CD14-positive monocyte (primary cell): ENCODE results near the gene ADA. TPM values are rescaled to one million over a fixed set of nuclear protein-coding genes. Genes with fewer than 3 reads are reported as not detected.

ENCODE experiments used
- DNase-seq, 3 donors: peaks; one replicate each; pipeline ENCODE4 v3.0.0-alpha.2; 2011 to 2022
- H2AFZ ChIP-seq: 2 replicates; pipeline ENCODE4 v1.6.0; 2012; ENCODE audit warnings: mild to moderate bottlenecking, low read depth, low read length, inconsistent platforms; ENCODE audit not compliant: insufficient read depth, poor library complexity, severe bottlenecking
- H3K27ac ChIP-seq, 2 donors: 1 replicate in 1 of 2; 2 replicates in 1 of 2; pipeline ENCODE4 v1.5.1; 2012 to 2013; ENCODE audit warnings: low read length in 2 of 2, control low read depth in 1 of 2, inconsistent platforms in 1 of 2, low read depth in 1 of 2, mild to moderate bottlenecking in 1 of 2
- H3K27me3 ChIP-seq, 2 donors: one replicate each; pipeline versions ENCODE4 v1.6.0 to v1.6.1; 2011 to 2013; ENCODE audit warnings: low read length in 2 of 2; ENCODE audit not compliant: control insufficient read depth in 2 of 2, insufficient read depth in 2 of 2
- H3K36me3 ChIP-seq, 2 donors: replicated peaks in 1 of 2; 1 replicate in 1 of 2; 2 replicates in 1 of 2; pipeline versions ENCODE4 v1.5.1 to v1.6.1; 2012 to 2013; ENCODE audit warnings: low read length in 2 of 2, control low read depth in 1 of 2, inconsistent platforms in 1 of 2, mild to moderate bottlenecking in 1 of 2; ENCODE audit not compliant: insufficient read depth in 2 of 2, control insufficient read depth in 1 of 2
- H3K4me1 ChIP-seq, 2 donors: 1 replicate in 1 of 2; 2 replicates in 1 of 2; pipeline versions ENCODE4 v1.5.1 to v1.6.1; 2012 to 2013; ENCODE audit warnings: low read length in 2 of 2, control low read depth in 1 of 2, inconsistent platforms in 1 of 2, mild to moderate bottlenecking in 1 of 2, moderate library complexity in 1 of 2; ENCODE audit not compliant: insufficient read depth in 2 of 2, control insufficient read depth in 1 of 2
- H3K4me2 ChIP-seq: replicated peaks from 2 replicates; pipeline ENCODE3; 2012; ENCODE audit warnings: low read length, moderate library complexity, mild to moderate bottlenecking; ENCODE audit not compliant: poor library complexity, severe bottlenecking; ENCODE audit errors: extremely low read depth
- H3K4me3 ChIP-seq, 3 experiments: fragments of 200-600 bp in 1 of 3; sonication (generic) in 1 of 3; replicated peaks in 1 of 3; 1 replicate in 2 of 3; 2 replicates in 1 of 3; pipeline ENCODE4 v1.5.1; 2011 to 2013; ENCODE audit warnings: low read length in 3 of 3, mild to moderate bottlenecking in 3 of 3, control low read depth in 2 of 3, low read depth in 2 of 3, inconsistent platforms in 1 of 3, moderate library complexity in 1 of 3
- H3K79me2 ChIP-seq: 2 replicates; pipeline ENCODE4 v1.6.0; 2012; ENCODE audit warnings: mild to moderate bottlenecking, control low read depth, inconsistent platforms, low read length, moderate library complexity; ENCODE audit not compliant: insufficient read depth
- H3K9ac ChIP-seq: 2 replicates; pipeline ENCODE4 v1.6.0; 2017; ENCODE audit warnings: low read length, mild to moderate bottlenecking; ENCODE audit not compliant: insufficient read depth, poor library complexity, severe bottlenecking
- H3K9me3 ChIP-seq, 2 donors: replicated peaks in 1 of 2; 1 replicate in 1 of 2; 2 replicates in 1 of 2; pipeline versions ENCODE4 v1.5.1 to v1.6.1; 2012 to 2013; ENCODE audit warnings: low read length in 2 of 2, control low read depth in 1 of 2; ENCODE audit not compliant: control insufficient read depth in 1 of 2, insufficient read depth in 1 of 2
- H4K20me1 ChIP-seq: 2 replicates; pipeline ENCODE4 v1.6.0; 2012; ENCODE audit warnings: mild to moderate bottlenecking, low read length, control low read depth, moderate library complexity; ENCODE audit not compliant: insufficient read depth
- H3K27ac Mint-ChIP-seq, 7 donors: one replicate each; pipeline ENCODE4 v1.8.0; 2020; ENCODE audit warnings: mild to moderate bottlenecking in 7 of 7, mixed read lengths in 7 of 7, moderate library complexity in 6 of 7, inconsistent platforms in 2 of 7
- H3K27me3 Mint-ChIP-seq, 3 donors: one replicate each; pipeline ENCODE4 v1.8.0; 2021 to 2022; ENCODE audit warnings: low read depth in 3 of 3, mild to moderate bottlenecking in 3 of 3, mixed read lengths in 3 of 3, moderate library complexity in 3 of 3, inconsistent platforms in 1 of 3
- H3K36me3 Mint-ChIP-seq, 2 donors: one replicate each; pipeline ENCODE4 v1.8.0; 2020; ENCODE audit warnings: mixed read lengths in 2 of 2, inconsistent platforms in 1 of 2, mild to moderate bottlenecking in 1 of 2
- H3K4me1 Mint-ChIP-seq: one replicate; pipeline ENCODE4 v1.8.0; 2020; ENCODE audit warnings: mild to moderate bottlenecking, mixed read lengths
- H3K4me3 Mint-ChIP-seq, 2 donors: one replicate each; pipeline ENCODE4 v1.8.0; 2020; ENCODE audit warnings: mild to moderate bottlenecking in 2 of 2, mixed read lengths in 2 of 2, moderate library complexity in 1 of 2
- H3K9me3 Mint-ChIP-seq, 7 donors: one replicate each; pipeline ENCODE4 v1.8.0; 2020 to 2022; ENCODE audit warnings: mixed read lengths in 7 of 7, mild to moderate bottlenecking in 6 of 7, moderate library complexity in 6 of 7, inconsistent platforms in 2 of 7
- WGBS: methylation state at CpG from one replicate; pipeline ENCODE4 v1.1.5; 2013; ENCODE audit warnings: missing lambda C conversion rate; ENCODE audit not compliant: insufficient coverage; 5-methylcytosine and 5-hydroxymethylcytosine counted together
- intact Hi-C, 2 donors: fragments of 100-400 bp; cut with micrococcal nuclease; formaldehyde crosslinking; loops; one replicate each; pipeline versions ENCODE4 v1.15.0 to v1.15.1; 2023
- polyA plus RNA-seq, 3 donors: library from polyadenylated mRNA; depleted of rRNA in 1 of 3; unstranded in 2 of 3; stranded (reverse) in 1 of 3; fragments of 300-500 nt in 2 of 3; fragments of >200 nt in 1 of 3; fragmentation: Illumina TruSeq in 2 of 3; gene quantifications; 1 replicate in 2 of 3; 2 replicates in 1 of 3; pipeline ENCODE4 v1.2.3, GENCODE V29; 2012 to 2021
- TF ChIP-seq, protein P1 (sequence below): fragments of 200-600 bp; IDR thresholded peaks from one replicate; pipeline ENCODE4 v1.8.0; 2022; ENCODE audit warnings: antibody characterized with exemption, mild to moderate bottlenecking

Gene ADA
- polyA plus RNA-seq, 3 donors, result 11.1 to 17.2 (median 15.6) TPM

DNA sequence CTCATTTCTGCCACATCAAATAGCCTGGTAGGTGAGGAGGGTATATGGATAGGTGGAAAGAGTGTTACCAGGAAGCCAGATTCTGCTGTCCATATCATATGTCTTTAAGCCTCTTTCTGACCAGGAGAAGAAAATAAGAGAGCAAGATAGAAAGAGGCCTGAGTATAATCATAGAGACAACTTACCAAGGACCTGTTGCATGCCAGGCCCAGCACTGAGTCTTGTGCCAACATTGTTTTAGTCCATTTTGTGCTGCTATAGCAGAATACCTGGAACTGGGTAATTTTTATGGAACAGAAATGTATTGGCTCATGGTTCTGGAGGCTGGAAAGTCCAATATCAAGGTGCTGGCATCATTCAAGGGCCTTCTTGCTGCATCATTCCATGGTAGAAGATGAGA, 7.3 kb upstream of the ADA start:
- Mint-ChIP-seq H3K36me3 (no peaks in the 10 kb centered on the region), H3K27ac (no peak overlapping the region), H3K4me1 (peaks cover 15% of the 10 kb centered on the region), H3K9me3 (peaks cover 14 to 27% (median 20%) of the 10 kb centered on the region in 7 donors), H3K4me3 (no peak overlapping the region), H3K27me3 (peaks cover 0 to 7% (median 1%) of the 10 kb centered on the region in 3 donors)
- intact Hi-C loops, result no loop called here
- H4K20me1 ChIP-seq, result no peaks in the 10 kb centered on the region
- TF ChIP-seq, protein P1, sequence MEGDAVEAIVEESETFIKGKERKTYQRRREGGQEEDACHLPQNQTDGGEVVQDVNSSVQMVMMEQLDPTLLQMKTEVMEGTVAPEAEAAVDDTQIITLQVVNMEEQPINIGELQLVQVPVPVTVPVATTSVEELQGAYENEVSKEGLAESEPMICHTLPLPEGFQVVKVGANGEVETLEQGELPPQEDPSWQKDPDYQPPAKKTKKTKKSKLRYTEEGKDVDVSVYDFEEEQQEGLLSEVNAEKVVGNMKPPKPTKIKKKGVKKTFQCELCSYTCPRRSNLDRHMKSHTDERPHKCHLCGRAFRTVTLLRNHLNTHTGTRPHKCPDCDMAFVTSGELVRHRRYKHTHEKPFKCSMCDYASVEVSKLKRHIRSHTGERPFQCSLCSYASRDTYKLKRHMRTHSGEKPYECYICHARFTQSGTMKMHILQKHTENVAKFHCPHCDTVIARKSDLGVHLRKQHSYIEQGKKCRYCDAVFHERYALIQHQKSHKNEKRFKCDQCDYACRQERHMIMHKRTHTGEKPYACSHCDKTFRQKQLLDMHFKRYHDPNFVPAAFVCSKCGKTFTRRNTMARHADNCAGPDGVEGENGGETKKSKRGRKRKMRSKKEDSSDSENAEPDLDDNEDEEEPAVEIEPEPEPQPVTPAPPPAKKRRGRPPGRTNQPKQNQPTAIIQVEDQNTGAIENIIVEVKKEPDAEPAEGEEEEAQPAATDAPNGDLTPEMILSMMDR, result no peak
- H3K4me3 ChIP-seq, result no peak overlapping the region
- H3K79me2 ChIP-seq, result no peaks in the 10 kb centered on the region
- peaks cover 5 to 6% of the 10 kb centered on the region in 2 donors for H3K4me1 ChIP-seq
- H3K4me2 ChIP-seq, result no peak overlapping the region
- no peak for DNase-seq
- H2AFZ ChIP-seq, result no peak overlapping the region
- no peaks in the 10 kb centered on the region for H3K27me3 ChIP-seq
- H3K36me3 ChIP-seq, result no peaks in the 10 kb centered on the region
- peaks cover 0 to 14% of the 10 kb centered on the region in 2 donors for H3K9me3 ChIP-seq
- no peak overlapping the region for H3K9ac ChIP-seq
- no peak overlapping the region for H3K27ac ChIP-seq

DNA sequence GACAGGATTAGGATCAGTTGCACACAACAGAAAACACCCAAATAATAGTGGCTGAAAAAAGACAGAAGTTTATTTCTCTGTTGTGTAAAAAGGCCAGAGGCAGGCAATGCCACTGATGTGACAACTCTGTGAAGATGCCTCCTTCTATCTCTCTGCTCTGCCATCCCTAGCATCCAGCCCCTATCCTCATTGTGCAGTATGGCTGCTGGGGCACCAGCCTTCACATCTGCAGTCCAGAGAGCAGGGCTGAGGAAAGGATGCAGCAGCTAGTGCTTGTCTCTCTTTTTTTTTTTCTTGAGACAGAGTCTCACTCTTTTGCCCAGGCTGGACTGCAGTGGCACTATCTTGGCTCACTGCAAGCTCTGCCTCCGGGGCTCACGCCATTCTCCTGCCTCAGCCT, 6.4 kb upstream of the ADA start:
- H3K36me3 Mint-ChIP-seq, result no peaks in the 10 kb centered on the region

More for the DNA sequence above, 6.4 kb upstream of the ADA start:
- no peak overlapping the region for H3K27ac ChIP-seq
- Mint-ChIP-seq H3K27me3 (peaks cover 1 to 11% (median 1%) of the 10 kb centered on the region in 3 donors), H3K4me1 (peaks cover 15% of the 10 kb centered on the region), H3K4me3 (no peak overlapping the region), H3K9me3 (peaks cover 14 to 27% (median 20%) of the 10 kb centered on the region in 7 donors), H3K27ac (no peak overlapping the region)
- DNase-seq, result no peak
- TF ChIP-seq, protein P1, result no peak
- intact Hi-C loops, result no loop called here
- H4K20me1 ChIP-seq, result no peaks in the 10 kb centered on the region
- no peak overlapping the region for H3K9ac ChIP-seq
- H3K27me3 ChIP-seq, result no peaks in the 10 kb centered on the region
- no peaks in the 10 kb centered on the region for H3K36me3 ChIP-seq
- no peak overlapping the region for H2AFZ ChIP-seq
- no peaks in the 10 kb centered on the region for H3K79me2 ChIP-seq
- H3K4me1 ChIP-seq, result peaks cover 6 to 7% of the 10 kb centered on the region in 2 donors
- no peak overlapping the region for H3K4me2 ChIP-seq
- H3K9me3 ChIP-seq, result peaks cover 0 to 14% of the 10 kb centered on the region in 2 donors
- H3K4me3 ChIP-seq, result no peak overlapping the region
- WGBS, result 100% methylated on average over 2 of the region's 2 CpGs
